Measurements from ENCODE around the gene NPHP4. TPM values are rescaled to one million over a fixed set of nuclear protein-coding genes. Genes with fewer than 3 reads are reported as not detected.
"Not testable (repeated sequence)": the region's sequence is repeated elsewhere in the genome, so short reads cannot be mapped to it uniquely, and the experiment has no call there.

NPHP4 gene
- total and polyA plus RNA-seq, 9 of the 15 experiments (the other 6 are each of a cell fraction or from before 2014, with no cell fraction given) = 0.52 to 26.2 (median 6.7) TPM

- no peak overlapping the region for H3K4me2 ChIP-seq (ENCODE audit: insufficient read depth, low read length)
- H3K4me1 ChIP-seq (replicated peaks in 1 of 2; ENCODE audit: control insufficient read depth in 2 of 2, insufficient read depth in 2 of 2, low read length in 2 of 2) = no peaks in the 10 kb centered on the region
- peaks cover 16% of the 10 kb centered on the region; the same call in 2 of the 3 replicates for H3K36me3 ChIP-seq (ENCODE audit: control insufficient read depth, insufficient read depth, low read length)
- no TSS peak for BruUV-seq (replicated peaks)
- no peak overlapping the region for H2AFZ ChIP-seq (ENCODE audit: low read depth, low read length)
- H3K9me3 ChIP-seq (replicated peaks; ENCODE audit: control insufficient read depth, insufficient read depth, low read depth, low read length) = no peaks in the 10 kb centered on the region
- 82% methylated on average over 18 of the region's 18 CpGs for WGBS (ENCODE audit: insufficient coverage, low coverage, missing lambda C conversion rate)
- ChIA-PET POLR2A (interaction anchor here (0.6 to 1.4 kb wide), 2 partner anchors 16 to 58 kb away, joined by 4 to 5 read pairs; no protein-coding TSS in a partner anchor), CTCF (ENCODE audit: low intra/inter-chr PET ratio) (no interaction called here)
- no peaks in the 10 kb centered on the region for H3K9me1 ChIP-seq (ENCODE audit: control insufficient read depth, insufficient read depth, low read length)
- H4K20me1 ChIP-seq (replicated peaks; ENCODE audit: control insufficient read depth, insufficient read depth, low read length) = no peaks in the 10 kb centered on the region
- FAIRE-seq = no peak
- in situ Hi-C loops (cut with MboI) = no loop called here
- H3K4me3 ChIP-seq = no peak overlapping the region
- no peak overlapping the region for H3K9ac ChIP-seq (ENCODE audit: insufficient read depth in 1 of 2, low read depth in 2 of 2, low read length in 2 of 2)
- no peak overlapping the region for H3K27ac ChIP-seq (ENCODE audit: extremely low read depth, low read depth, low read length)
- H3K27me3 ChIP-seq (ENCODE audit: control insufficient read depth in 2 of 2, insufficient read depth in 2 of 2, low read length in 2 of 2) = no peaks in the 10 kb centered on the region
- ATAC-seq = peak; percentile 36; the same call in 2 of the 3 replicates
- TF ChIP-seq TCF7 (IDR thresholded peaks at IDR 0.05; ENCODE audit: borderline replicate concordance) = no peak
- no peak for TF ChIP-seq HNRNPLL (IDR thresholded peaks at IDR 0.05; ENCODE audit: low read depth, low read length, poor library complexity, severe bottlenecking)
- no peak for TF ChIP-seq NCOA4 (IDR thresholded peaks at IDR 0.05; ENCODE audit: partially characterized antibody)
- TF ChIP-seq CHAMP1 (IDR thresholded peaks at IDR 0.05) = no peak
- H3K79me2 ChIP-seq (ENCODE audit: control insufficient read depth, insufficient read depth, low read length) = no peaks in the 10 kb centered on the region
- intact Hi-C loops (cut with micrococcal nuclease) = no loop called here
- DNase-seq (ENCODE audit: extremely low read depth in 1 of 4, low spot score in 3 of 4) = no peak
Observed at GRCh38 chr1:5926686-5927435, 65.4 kb downstream of the NPHP4 start.

- H3K9me1 ChIP-seq (ENCODE audit: control insufficient read depth, insufficient read depth, low read length); H3K9me3 ChIP-seq (replicated peaks; ENCODE audit: control insufficient read depth, insufficient read depth, low read depth, low read length); DNase-seq (ENCODE audit: extremely low read depth in 1 of 4, low spot score in 3 of 4); H3K4me2 ChIP-seq (ENCODE audit: insufficient read depth, low read length); H3K4me1 ChIP-seq (replicated peaks in 1 of 2; ENCODE audit: control insufficient read depth in 2 of 2, insufficient read depth in 2 of 2, low read length in 2 of 2); H2AFZ ChIP-seq (ENCODE audit: low read depth, low read length); BruUV-seq (replicated peaks); in situ Hi-C loops (cut with MboI); H3K4me3 ChIP-seq; H4K20me1 ChIP-seq (replicated peaks; ENCODE audit: control insufficient read depth, insufficient read depth, low read length); intact Hi-C loops (cut with micrococcal nuclease); H3K9ac ChIP-seq (ENCODE audit: insufficient read depth in 1 of 2, low read depth in 2 of 2, low read length in 2 of 2); ATAC-seq; FAIRE-seq; H3K79me2 ChIP-seq (ENCODE audit: control insufficient read depth, insufficient read depth, low read length); H3K27me3 ChIP-seq (ENCODE audit: control insufficient read depth in 2 of 2, insufficient read depth in 2 of 2, low read length in 2 of 2); CTCF ChIA-PET (ENCODE audit: low intra/inter-chr PET ratio); H3K27ac ChIP-seq (ENCODE audit: extremely low read depth, low read depth, low read length): not testable (repeated sequence)
- peaks cover 16% of the 10 kb centered on the region; the same call in 2 of the 3 replicates for H3K36me3 ChIP-seq (ENCODE audit: control insufficient read depth, insufficient read depth, low read length)
- 85% methylated on average over 16 of the region's 21 CpGs for WGBS (ENCODE audit: insufficient coverage, low coverage, missing lambda C conversion rate)
- POLR2A ChIA-PET = interaction anchor here (1.0 kb wide), 1 partner anchor 17 kb away, joined by 3 read pairs; no protein-coding TSS in a partner anchor
Observed at GRCh38 chr1:5922700-5923330, 69.4 kb downstream of the NPHP4 start.
